K562 (cell line): Measurements from ENCODE around the gene F11R. TPM values are rescaled to one million over a fixed set of nuclear protein-coding genes. Genes with fewer than 3 reads are reported as not detected.

ENCODE experiments used
- ATAC-seq: fragments of 200-7000 bp; cut with Tn5 transposase; 3 replicates; pipeline ENCODE4 v1.9.1; 2020; ENCODE audit warnings: moderate library complexity
- BruUV-seq: library from RNA; stranded (reverse); fragments of 400-500 nt; replicated peaks from 2 replicates; lab custom pipeline; 2021; lab: Mats Ljungman, UMichigan
- CTCF ChIA-PET: fragments of 300-600 bp; formaldehyde crosslinking; extraction: SDS; loops from one replicate; lab custom pipeline; 2021; ENCODE audit warnings: low intra/inter-chr PET ratio; lab: Yijun Ruan, JAX
- POLR2A ChIA-PET: fragments of 300-600, 350-650 bp; sonication (Branson Sonifier 250); formaldehyde crosslinking; extraction: SDS; loops from one replicate; lab custom pipeline; 2021; ENCODE audit warnings: antibody characterized with exemption, inconsistent platforms; lab: Yijun Ruan, JAX
- DNase-seq, 4 experiments: peaks; one replicate each; pipeline versions ENCODE4 v3.0.0 to v3.0.0-alpha.2; 2011 to 2018; ENCODE audit warnings: low spot score in 3 of 4, mixed read lengths in 3 of 4; ENCODE audit errors: extremely low read depth in 1 of 4
- FAIRE-seq: peaks from 2 replicates; lab custom pipeline; 2011; peaks lifted over from hg19 to GRCh38; lab: Jason Lieb, UNC
- H2AFZ ChIP-seq: 2 replicates; pipeline ENCODE4 v1.6.0; 2011; ENCODE audit warnings: low read depth, low read length, control low read depth, inconsistent platforms
- H3K27ac ChIP-seq: fragments of 200-600 bp; 3 replicates; pipeline ENCODE4 v1.8.0; 2011; ENCODE audit warnings: low read depth, mild to moderate bottlenecking, control low read depth, inconsistent platforms, low read length, moderate library complexity, mixed read lengths; ENCODE audit errors: extremely low read depth
- H3K27me3 ChIP-seq, 2 experiments: fragments of 300-600 bp in 1 of 2; 2 replicates in 1 of 2; 3 replicates in 1 of 2; pipeline versions ENCODE4 v1.6.0 to v1.8.0; 2011; ENCODE audit warnings: inconsistent platforms in 2 of 2, low read length in 2 of 2, mild to moderate bottlenecking in 1 of 2, mixed read lengths in 1 of 2, moderate library complexity in 1 of 2; ENCODE audit not compliant: control insufficient read depth in 2 of 2, insufficient read depth in 2 of 2
- H3K36me3 ChIP-seq: fragments of 300-600 bp; 3 replicates; pipeline ENCODE4 v1.8.0; 2011; ENCODE audit warnings: mild to moderate bottlenecking, low read length, inconsistent platforms; ENCODE audit not compliant: control insufficient read depth, insufficient read depth
- H3K4me1 ChIP-seq, 2 experiments: fragments of 200-600 bp in 1 of 2; replicated peaks in 1 of 2; 2 replicates in 1 of 2; 3 replicates in 1 of 2; pipeline versions ENCODE4 v1.5.1 to v1.8.0; 2011; ENCODE audit warnings: inconsistent platforms in 2 of 2, low read length in 2 of 2, mild to moderate bottlenecking in 1 of 2, mixed read lengths in 1 of 2, moderate library complexity in 1 of 2; ENCODE audit not compliant: control insufficient read depth in 2 of 2, insufficient read depth in 2 of 2
- H3K4me2 ChIP-seq: 2 replicates; pipeline ENCODE4 v1.6.1; 2011; ENCODE audit warnings: low read length, control low read depth, inconsistent platforms, mixed read lengths; ENCODE audit not compliant: insufficient read depth
- H3K4me3 ChIP-seq: fragments of 200-600 bp; sonication (generic), shearing (Covaris generic); 2 replicates; pipeline ENCODE4 v1.5.1; 2016; ENCODE audit warnings: control low read depth, inconsistent platforms
- H3K79me2 ChIP-seq: fragments of 200-600 bp; 3 replicates; pipeline ENCODE4 v1.8.0; 2011; ENCODE audit warnings: low read length, inconsistent platforms; ENCODE audit not compliant: control insufficient read depth, insufficient read depth
- H3K9ac ChIP-seq, 2 experiments: 2 replicates each; pipeline versions ENCODE4 v1.6.0 to v1.6.1; 2011; ENCODE audit warnings: low read depth in 2 of 2, low read length in 2 of 2, control low read depth in 1 of 2, inconsistent platforms in 1 of 2, mild to moderate bottlenecking in 1 of 2, mixed read lengths in 1 of 2; ENCODE audit not compliant: insufficient read depth in 1 of 2
- H3K9me1 ChIP-seq: one replicate; pipeline ENCODE4 v1.6.0; 2011; ENCODE audit warnings: inconsistent platforms, mild to moderate bottlenecking, low read length, moderate library complexity; ENCODE audit not compliant: control insufficient read depth, insufficient read depth
- H3K9me3 ChIP-seq: replicated peaks from 2 replicates; pipeline ENCODE4 v1.5.1; 2011; ENCODE audit warnings: low read depth, low read length, inconsistent platforms; ENCODE audit not compliant: control insufficient read depth, insufficient read depth
- H4K20me1 ChIP-seq: replicated peaks from 2 replicates; pipeline ENCODE4 v1.6.1; 2011; ENCODE audit warnings: low read length, inconsistent platforms, mixed read lengths; ENCODE audit not compliant: control insufficient read depth, insufficient read depth
- CCNT2 ChIP-seq: IDR thresholded peaks from 2 replicates; pipeline ENCODE4 v1.6.1; 2011; ENCODE audit warnings: borderline replicate concordance, low read depth, mild to moderate bottlenecking, moderate library complexity, mixed read lengths, low read length; ENCODE audit not compliant: insufficient read length; ENCODE audit errors: extremely low read depth
- ETV6 ChIP-seq, 3 experiments: fragments of 150-350 bp in 1 of 3; sonication (generic) in 1 of 3; formaldehyde crosslinking in 1 of 3; IDR thresholded peaks; 2 replicates each; pipeline versions ENCODE4 v1.6.1 to v1.8.0; 2014 to 2022; ENCODE audit warnings: borderline replicate concordance in 2 of 3, low read depth in 2 of 3, antibody characterized with exemption in 1 of 3, low read length in 1 of 3, mild to moderate bottlenecking in 1 of 3, missing genetic modification reagents in 1 of 3
- GABPA ChIP-seq: fragments of 200-800 bp; sonication (Bioruptor generic); conservative IDR thresholded peaks from 2 replicates; pipeline ENCODE4 v1.6.1; 2016; ENCODE audit warnings: low read depth, missing genetic modification characterization, missing compliant biosample characterization
- YY1 ChIP-seq, 3 experiments: IDR thresholded peaks; 2 replicates each; pipeline ENCODE4 v1.6.1; 2011; ENCODE audit warnings: low read length in 2 of 3, mild to moderate bottlenecking in 2 of 3, moderate library complexity in 2 of 3, borderline replicate concordance in 1 of 3, control low read depth in 1 of 3, low read depth in 1 of 3; ENCODE audit not compliant: insufficient read depth in 3 of 3, insufficient replicate concordance in 2 of 3, control insufficient read depth in 1 of 3, insufficient read length in 1 of 3; ENCODE audit errors: extremely low read depth in 1 of 3
- WGBS: fragments of 100-300 bp; shearing (Covaris generic); methylation state at CpG from one replicate; pipeline ENCODE4 v1.1.6; 2016; ENCODE audit warnings: low coverage, mixed read lengths; ENCODE audit not compliant: insufficient coverage; ENCODE audit errors: missing lambda C conversion rate; 5-methylcytosine and 5-hydroxymethylcytosine counted together
- in situ Hi-C: fragments of 300-500 bp; cut with MboI; formaldehyde crosslinking; loops from 4 replicates; pipeline ENCODE4 v1.15.0; 2018; ENCODE audit warnings: inconsistent platforms, mixed read lengths
- intact Hi-C: fragments of 100-400 bp; cut with micrococcal nuclease; formaldehyde crosslinking; loops from 2 replicates; pipeline ENCODE4 v1.14.2; 2022
- polyA plus RNA-seq, 8 experiments: library from polyadenylated mRNA; depleted of rRNA in 4 of 8; stranded (reverse) in 5 of 8; unstranded in 3 of 8; fragments of >200 nt; fragmentation: Nextera tagmentation in 2 of 8; fragmentation: Illumina TruSeq in 1 of 8; extraction: Ambion mirVana in 2 of 8; extraction: Trizol in 1 of 8; gene quantifications; 2 replicates each; pipeline versions ENCODE4 v1.2.1 to v1.2.3, GENCODE V29; 2011 to 2014; ENCODE audit warnings: inconsistent platforms in 1 of 8, missing spikeins in 1 of 8
- total RNA-seq, 7 experiments: library from RNA; depleted of rRNA in 6 of 7; stranded (reverse); fragments of >200 nt in 6 of 7; fragmentation: Illumina TruSeq in 2 of 7; extraction: Trizol in 2 of 7; gene quantifications; 2 replicates each; pipeline versions ENCODE4 v1.2.1 to v1.2.3, GENCODE V29; 2011 to 2021; ENCODE audit warnings: low replicate concordance in 1 of 7
- TF ChIP-seq, protein P1 (sequence below): fragments of 450-650 bp; IDR thresholded peaks from 2 replicates; pipeline ENCODE4 v1.6.1; 2017; ENCODE audit warnings: antibody characterized with exemption, mild to moderate bottlenecking
- TF ChIP-seq, protein P2 (sequence below), 3 experiments: fragments of 200-800 bp in 1 of 3; fragments of 250-450 bp in 1 of 3; fragments of 450-650 bp in 1 of 3; sonication (Bioruptor Pico) in 1 of 3; sonication (Bioruptor generic) in 1 of 3; formaldehyde crosslinking in 1 of 3; IDR thresholded peaks; 2 replicates each; pipeline versions ENCODE4 v1.6.1 to v1.8.0; 2016 to 2022; ENCODE audit warnings: mild to moderate bottlenecking in 2 of 3, missing genetic modification characterization in 2 of 3, missing compliant biosample characterization in 1 of 3, moderate library complexity in 1 of 3

Gene F11R
- total and polyA plus RNA-seq, 9 of the 15 experiments (the other 6 are each of a cell fraction or from before 2014, with no cell fraction given), result 27.4 to 187 (median 52.5) TPM

DNA sequence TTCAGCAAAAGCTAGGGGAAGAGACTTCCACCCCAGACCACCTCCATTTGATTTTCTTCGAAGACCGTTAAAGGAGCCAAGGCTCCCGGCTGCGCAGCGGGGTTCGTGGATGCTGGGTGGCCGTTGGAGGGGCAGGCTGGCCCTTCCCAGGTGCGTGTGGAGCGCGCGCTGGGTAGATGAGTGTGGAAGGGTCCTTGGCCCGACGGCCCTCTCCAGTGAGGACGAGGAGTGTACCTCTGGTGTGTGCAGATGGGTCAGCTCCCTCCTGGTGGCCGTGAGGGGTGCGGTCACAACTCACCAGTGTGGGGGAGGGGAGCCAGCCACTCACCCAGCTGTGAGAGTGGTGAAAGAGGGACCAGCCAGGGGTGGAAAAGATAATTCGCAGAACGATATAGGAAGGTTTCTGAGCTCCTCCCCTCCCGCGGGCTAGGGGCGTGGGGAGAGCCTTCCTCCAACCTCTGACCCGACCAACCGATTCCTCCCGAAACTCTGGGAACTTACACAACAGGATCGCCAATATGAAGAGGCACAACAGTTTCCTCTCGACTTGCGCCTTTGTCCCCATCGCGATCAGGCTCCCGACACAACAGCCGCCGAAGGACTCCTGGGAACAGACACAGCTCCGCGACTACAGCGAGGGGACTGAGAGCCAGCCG is at the start of gene F11R (continued):
- TF ChIP-seq, protein P1, sequence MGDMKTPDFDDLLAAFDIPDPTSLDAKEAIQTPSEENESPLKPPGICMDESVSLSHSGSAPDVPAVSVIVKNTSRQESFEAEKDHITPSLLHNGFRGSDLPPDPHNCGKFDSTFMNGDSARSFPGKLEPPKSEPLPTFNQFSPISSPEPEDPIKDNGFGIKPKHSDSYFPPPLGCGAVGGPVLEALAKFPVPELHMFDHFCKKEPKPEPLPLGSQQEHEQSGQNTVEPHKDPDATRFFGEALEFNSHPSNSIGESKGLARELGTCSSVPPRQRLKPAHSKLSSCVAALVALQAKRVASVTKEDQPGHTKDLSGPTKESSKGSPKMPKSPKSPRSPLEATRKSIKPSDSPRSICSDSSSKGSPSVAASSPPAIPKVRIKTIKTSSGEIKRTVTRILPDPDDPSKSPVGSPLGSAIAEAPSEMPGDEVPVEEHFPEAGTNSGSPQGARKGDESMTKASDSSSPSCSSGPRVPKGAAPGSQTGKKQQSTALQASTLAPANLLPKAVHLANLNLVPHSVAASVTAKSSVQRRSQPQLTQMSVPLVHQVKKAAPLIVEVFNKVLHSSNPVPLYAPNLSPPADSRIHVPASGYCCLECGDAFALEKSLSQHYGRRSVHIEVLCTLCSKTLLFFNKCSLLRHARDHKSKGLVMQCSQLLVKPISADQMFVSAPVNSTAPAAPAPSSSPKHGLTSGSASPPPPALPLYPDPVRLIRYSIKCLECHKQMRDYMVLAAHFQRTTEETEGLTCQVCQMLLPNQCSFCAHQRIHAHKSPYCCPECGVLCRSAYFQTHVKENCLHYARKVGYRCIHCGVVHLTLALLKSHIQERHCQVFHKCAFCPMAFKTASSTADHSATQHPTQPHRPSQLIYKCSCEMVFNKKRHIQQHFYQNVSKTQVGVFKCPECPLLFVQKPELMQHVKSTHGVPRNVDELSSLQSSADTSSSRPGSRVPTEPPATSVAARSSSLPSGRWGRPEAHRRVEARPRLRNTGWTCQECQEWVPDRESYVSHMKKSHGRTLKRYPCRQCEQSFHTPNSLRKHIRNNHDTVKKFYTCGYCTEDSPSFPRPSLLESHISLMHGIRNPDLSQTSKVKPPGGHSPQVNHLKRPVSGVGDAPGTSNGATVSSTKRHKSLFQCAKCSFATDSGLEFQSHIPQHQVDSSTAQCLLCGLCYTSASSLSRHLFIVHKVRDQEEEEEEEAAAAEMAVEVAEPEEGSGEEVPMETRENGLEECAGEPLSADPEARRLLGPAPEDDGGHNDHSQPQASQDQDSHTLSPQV, result peak; percentile 53; the same call in 1 of the 2 replicates

DNA sequence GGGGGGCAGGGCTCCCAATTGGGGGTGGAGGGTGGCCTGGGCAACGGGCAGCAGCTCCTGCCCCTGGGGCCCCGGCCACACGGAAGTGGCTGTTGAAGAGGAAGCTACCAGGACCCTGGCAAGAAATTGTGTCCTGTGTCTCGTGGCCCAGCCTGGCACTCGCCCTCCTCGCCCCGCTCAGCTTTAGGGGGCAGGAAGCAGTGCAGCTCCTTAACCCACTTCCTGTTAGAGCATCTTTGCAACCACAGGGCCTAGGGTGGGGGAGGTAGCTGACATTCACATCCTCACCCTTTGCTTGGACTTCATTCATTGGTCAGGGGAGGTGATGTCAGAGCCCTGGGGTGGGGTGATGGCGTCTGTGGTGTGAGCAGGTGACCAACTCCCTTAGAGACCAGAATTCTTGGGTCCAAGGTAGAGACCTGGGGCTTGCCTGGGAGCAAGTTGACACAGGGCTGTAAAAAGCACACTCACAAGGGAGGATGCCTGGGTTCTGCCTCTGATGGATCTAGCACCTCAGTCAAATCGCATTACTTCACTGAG is 48.8 kb upstream of the F11R start, which contains the start of gene ARHGAP30:
TSS of gene ARHGAP30 (minus strand) at position 161 of the 540 bp plus-strand sequence. CDS start 267 bp downstream, outside the sequence.
- peak within 1 kb of the TSS in 1 of 2 experiments; percentile 62; a peak in 1 of 4 replicates for H3K9ac ChIP-seq
- peak; percentile 19; the same call in 2 of the 3 replicates for ATAC-seq
- H3K27me3 ChIP-seq, result no peaks in the 10 kb centered on the region
- no peaks in the 10 kb centered on the region for H3K9me1 ChIP-seq
- FAIRE-seq, result no peak
- no peaks in the 10 kb centered on the region for H4K20me1 ChIP-seq
- DNase-seq, result peak in 1 of 4 experiments; percentile 44
- H3K4me3 ChIP-seq, result no peak within 1 kb of the TSS
- no peaks in the 10 kb centered on the region for H3K9me3 ChIP-seq
- H3K4me2 ChIP-seq, result peak within 1 kb of the TSS; percentile 26; the same call in 1 of the 2 replicates
- POLR2A ChIA-PET, result interaction anchor here (3.3 kb wide), 1 partner anchor 23 kb away, joined by 19 read pairs; the partner anchor contains the start of gene USF1
- CTCF ChIA-PET, result interaction anchor here (0.7 kb wide), 1 partner anchor 196 kb away, joined by 6 read pairs; no protein-coding TSS in a partner anchor
- intact Hi-C loops (loop anchor here (10.0 kb wide), 1 partner anchor 65 kb away; the partner anchor contains the start of gene DEDD), in situ Hi-C loops (no loop called here)
- H3K4me1 ChIP-seq, result peaks cover 21 to 24% of the 10 kb centered on the region in 2 experiments
- BruUV-seq, result no TSS peak
- no peaks in the 10 kb centered on the region for H3K79me2 ChIP-seq
- TF ChIP-seq CCNT2, result no peak
- peak in 1 of 3 experiments; percentile 15 for TF ChIP-seq YY1 (IDR thresholded peaks at IDR 0.05; ENCODE audit: borderline replicate concordance in 1 of 3, control insufficient read depth in 1 of 3, extremely low read depth in 1 of 3, insufficient read depth in 3 of 3, insufficient read length in 1 of 3, insufficient replicate concordance in 2 of 3, low read depth in 1 of 3, low read length in 2 of 3)
- TF ChIP-seq, protein P2, sequence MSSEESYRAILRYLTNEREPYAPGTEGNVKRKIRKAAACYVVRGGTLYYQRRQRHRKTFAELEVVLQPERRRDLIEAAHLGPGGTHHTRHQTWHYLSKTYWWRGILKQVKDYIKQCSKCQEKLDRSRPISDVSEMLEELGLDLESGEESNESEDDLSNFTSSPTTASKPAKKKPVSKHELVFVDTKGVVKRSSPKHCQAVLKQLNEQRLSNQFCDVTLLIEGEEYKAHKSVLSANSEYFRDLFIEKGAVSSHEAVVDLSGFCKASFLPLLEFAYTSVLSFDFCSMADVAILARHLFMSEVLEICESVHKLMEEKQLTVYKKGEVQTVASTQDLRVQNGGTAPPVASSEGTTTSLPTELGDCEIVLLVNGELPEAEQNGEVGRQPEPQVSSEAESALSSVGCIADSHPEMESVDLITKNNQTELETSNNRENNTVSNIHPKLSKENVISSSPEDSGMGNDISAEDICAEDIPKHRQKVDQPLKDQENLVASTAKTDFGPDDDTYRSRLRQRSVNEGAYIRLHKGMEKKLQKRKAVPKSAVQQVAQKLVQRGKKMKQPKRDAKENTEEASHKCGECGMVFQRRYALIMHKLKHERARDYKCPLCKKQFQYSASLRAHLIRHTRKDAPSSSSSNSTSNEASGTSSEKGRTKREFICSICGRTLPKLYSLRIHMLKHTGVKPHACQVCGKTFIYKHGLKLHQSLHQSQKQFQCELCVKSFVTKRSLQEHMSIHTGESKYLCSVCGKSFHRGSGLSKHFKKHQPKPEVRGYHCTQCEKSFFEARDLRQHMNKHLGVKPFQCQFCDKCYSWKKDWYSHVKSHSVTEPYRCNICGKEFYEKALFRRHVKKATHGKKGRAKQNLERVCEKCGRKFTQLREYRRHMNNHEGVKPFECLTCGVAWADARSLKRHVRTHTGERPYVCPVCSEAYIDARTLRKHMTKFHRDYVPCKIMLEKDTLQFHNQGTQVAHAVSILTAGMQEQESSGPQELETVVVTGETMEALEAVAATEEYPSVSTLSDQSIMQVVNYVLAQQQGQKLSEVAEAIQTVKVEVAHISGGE (CRISPR knock-in tag; IDR thresholded peaks at IDR 0.05), result 0 out of 6 replicates have a peak, but pooled peaks of 1 of the 3 experiments have one; percentile 22
- no peak for TF ChIP-seq ETV6 (IDR thresholded peaks at IDR 0.05; ENCODE audit: borderline replicate concordance in 1 of 2, low read depth in 2 of 2, low read length in 1 of 2)
- TF ChIP-seq ETV6 (CRISPR knock-in tag; IDR thresholded peaks at IDR 0.05; ENCODE audit: borderline replicate concordance), result no peak
- TF ChIP-seq GABPA (tag), result peak; percentile 45
- peak within 1 kb of the TSS; percentile 86 for H2AFZ ChIP-seq
- WGBS, result 66% methylated on average over 7 of the region's 9 CpGs
- no peak within 1 kb of the TSS for H3K27ac ChIP-seq
- no peaks in the 10 kb centered on the region for H3K36me3 ChIP-seq
